Neural cell (in vitro differentiated cells): ENCODE measurements around the gene CMTM8.

Experiments used
- EP300 ChIP-seq: fragments of 450-650 bp; conservative IDR thresholded peaks from 2 replicates; pipeline ENCODE4 v1.6.1; 2014; ENCODE audit warnings: antibody characterized with exemption, mild to moderate bottlenecking, moderate library complexity; ENCODE audit not compliant: poor library complexity, severe bottlenecking
- EZH2 ChIP-seq: fragments of 200-600, 300-800 bp; shearing (Covaris generic), sonication (generic); IDR thresholded peaks from 2 replicates; pipeline ENCODE4 v1.6.1; 2014; ENCODE audit warnings: antibody characterized with exemption, low read length, borderline replicate concordance, mild to moderate bottlenecking; ENCODE audit not compliant: insufficient read depth, poor library complexity, severe bottlenecking
- MXI1 ChIP-seq: fragments of 450-650 bp; conservative IDR thresholded peaks from 2 replicates; pipeline ENCODE4 v1.6.1; 2014; ENCODE audit warnings: antibody characterized with exemption, mild to moderate bottlenecking; ENCODE audit not compliant: poor library complexity, severe bottlenecking
- POLR2AphosphoS5 ChIP-seq: IDR thresholded peaks from 2 replicates; pipeline ENCODE4 v1.6.1; 2012
- TAF1 ChIP-seq: IDR thresholded peaks from 2 replicates; pipeline ENCODE4 v1.6.1; 2012; ENCODE audit warnings: low read depth
- TF ChIP-seq, protein P1 (sequence below): fragments of 450-650 bp; IDR thresholded peaks from 2 replicates; pipeline ENCODE4 v1.5.1; 2014; ENCODE audit warnings: antibody characterized with exemption, mild to moderate bottlenecking, moderate library complexity; ENCODE audit not compliant: poor library complexity, severe bottlenecking
- TF ChIP-seq, protein P2 (sequence below): IDR thresholded peaks from 2 replicates; pipeline ENCODE4 v1.6.1; 2012; ENCODE audit warnings: borderline replicate concordance

DNA sequence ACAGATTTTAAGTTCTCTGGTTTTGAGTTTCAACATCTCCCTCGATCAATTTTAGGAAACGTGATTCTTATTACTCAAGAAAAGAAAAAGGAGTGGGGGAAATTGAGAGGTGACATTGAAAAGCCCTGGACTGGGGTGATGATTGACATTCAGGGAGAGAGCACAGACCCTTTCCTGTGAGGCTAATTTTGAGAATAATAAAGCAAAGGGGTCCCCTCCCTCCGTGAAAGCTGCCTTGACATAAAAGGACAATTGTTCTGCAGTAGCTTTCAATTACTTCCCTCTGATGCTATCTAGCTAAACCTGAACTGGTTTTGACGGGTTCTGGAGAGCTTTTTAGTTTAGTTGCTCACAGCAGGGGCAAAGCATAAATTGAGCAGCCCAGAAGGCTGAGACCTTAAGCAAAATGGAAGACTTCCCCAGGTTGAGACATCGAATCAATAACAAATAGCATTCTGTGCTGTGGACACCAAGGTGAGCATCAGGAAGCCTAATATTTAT is 14.4 kb upstream of the CMTM8 start:
- TF ChIP-seq, protein P1, sequence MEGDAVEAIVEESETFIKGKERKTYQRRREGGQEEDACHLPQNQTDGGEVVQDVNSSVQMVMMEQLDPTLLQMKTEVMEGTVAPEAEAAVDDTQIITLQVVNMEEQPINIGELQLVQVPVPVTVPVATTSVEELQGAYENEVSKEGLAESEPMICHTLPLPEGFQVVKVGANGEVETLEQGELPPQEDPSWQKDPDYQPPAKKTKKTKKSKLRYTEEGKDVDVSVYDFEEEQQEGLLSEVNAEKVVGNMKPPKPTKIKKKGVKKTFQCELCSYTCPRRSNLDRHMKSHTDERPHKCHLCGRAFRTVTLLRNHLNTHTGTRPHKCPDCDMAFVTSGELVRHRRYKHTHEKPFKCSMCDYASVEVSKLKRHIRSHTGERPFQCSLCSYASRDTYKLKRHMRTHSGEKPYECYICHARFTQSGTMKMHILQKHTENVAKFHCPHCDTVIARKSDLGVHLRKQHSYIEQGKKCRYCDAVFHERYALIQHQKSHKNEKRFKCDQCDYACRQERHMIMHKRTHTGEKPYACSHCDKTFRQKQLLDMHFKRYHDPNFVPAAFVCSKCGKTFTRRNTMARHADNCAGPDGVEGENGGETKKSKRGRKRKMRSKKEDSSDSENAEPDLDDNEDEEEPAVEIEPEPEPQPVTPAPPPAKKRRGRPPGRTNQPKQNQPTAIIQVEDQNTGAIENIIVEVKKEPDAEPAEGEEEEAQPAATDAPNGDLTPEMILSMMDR: no peak
- no peak for TF ChIP-seq EZH2
- no peak for TF ChIP-seq TAF1
- TF ChIP-seq, protein P2, sequence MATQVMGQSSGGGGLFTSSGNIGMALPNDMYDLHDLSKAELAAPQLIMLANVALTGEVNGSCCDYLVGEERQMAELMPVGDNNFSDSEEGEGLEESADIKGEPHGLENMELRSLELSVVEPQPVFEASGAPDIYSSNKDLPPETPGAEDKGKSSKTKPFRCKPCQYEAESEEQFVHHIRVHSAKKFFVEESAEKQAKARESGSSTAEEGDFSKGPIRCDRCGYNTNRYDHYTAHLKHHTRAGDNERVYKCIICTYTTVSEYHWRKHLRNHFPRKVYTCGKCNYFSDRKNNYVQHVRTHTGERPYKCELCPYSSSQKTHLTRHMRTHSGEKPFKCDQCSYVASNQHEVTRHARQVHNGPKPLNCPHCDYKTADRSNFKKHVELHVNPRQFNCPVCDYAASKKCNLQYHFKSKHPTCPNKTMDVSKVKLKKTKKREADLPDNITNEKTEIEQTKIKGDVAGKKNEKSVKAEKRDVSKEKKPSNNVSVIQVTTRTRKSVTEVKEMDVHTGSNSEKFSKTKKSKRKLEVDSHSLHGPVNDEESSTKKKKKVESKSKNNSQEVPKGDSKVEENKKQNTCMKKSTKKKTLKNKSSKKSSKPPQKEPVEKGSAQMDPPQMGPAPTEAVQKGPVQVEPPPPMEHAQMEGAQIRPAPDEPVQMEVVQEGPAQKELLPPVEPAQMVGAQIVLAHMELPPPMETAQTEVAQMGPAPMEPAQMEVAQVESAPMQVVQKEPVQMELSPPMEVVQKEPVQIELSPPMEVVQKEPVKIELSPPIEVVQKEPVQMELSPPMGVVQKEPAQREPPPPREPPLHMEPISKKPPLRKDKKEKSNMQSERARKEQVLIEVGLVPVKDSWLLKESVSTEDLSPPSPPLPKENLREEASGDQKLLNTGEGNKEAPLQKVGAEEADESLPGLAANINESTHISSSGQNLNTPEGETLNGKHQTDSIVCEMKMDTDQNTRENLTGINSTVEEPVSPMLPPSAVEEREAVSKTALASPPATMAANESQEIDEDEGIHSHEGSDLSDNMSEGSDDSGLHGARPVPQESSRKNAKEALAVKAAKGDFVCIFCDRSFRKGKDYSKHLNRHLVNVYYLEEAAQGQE: no peak
- TF ChIP-seq POLR2AphosphoS5: no peak
- no peak for TF ChIP-seq MXI1
- no peak for TF ChIP-seq EP300
